K562 (cell line): ENCODE measurements around the gene MKNK2. TPM values are rescaled to one million over a fixed set of nuclear protein-coding genes. Genes with fewer than 3 reads are reported as not detected.

Source experiments
- ATAC-seq: fragments of 200-7000 bp; cut with Tn5 transposase; 3 replicates; pipeline ENCODE4 v1.9.1; 2020; ENCODE audit warnings: moderate library complexity
- BruUV-seq: library from RNA; stranded (reverse); fragments of 400-500 nt; replicated peaks from 2 replicates; lab custom pipeline; 2021; lab: Mats Ljungman, UMichigan
- CTCF ChIA-PET: fragments of 300-600 bp; formaldehyde crosslinking; extraction: SDS; loops from one replicate; lab custom pipeline; 2021; ENCODE audit warnings: low intra/inter-chr PET ratio; lab: Yijun Ruan, JAX
- POLR2A ChIA-PET: fragments of 300-600, 350-650 bp; sonication (Branson Sonifier 250); formaldehyde crosslinking; extraction: SDS; loops from one replicate; lab custom pipeline; 2021; ENCODE audit warnings: antibody characterized with exemption, inconsistent platforms; lab: Yijun Ruan, JAX
- DNase-seq, 4 experiments: peaks; one replicate each; pipeline versions ENCODE4 v3.0.0 to v3.0.0-alpha.2; 2011 to 2018; ENCODE audit warnings: low spot score in 3 of 4, mixed read lengths in 3 of 4; ENCODE audit errors: extremely low read depth in 1 of 4
- FAIRE-seq: peaks from 2 replicates; lab custom pipeline; 2011; peaks lifted over from hg19 to GRCh38; lab: Jason Lieb, UNC
- H2AFZ ChIP-seq: 2 replicates; pipeline ENCODE4 v1.6.0; 2011; ENCODE audit warnings: low read depth, low read length, control low read depth, inconsistent platforms
- H3K27ac ChIP-seq: fragments of 200-600 bp; 3 replicates; pipeline ENCODE4 v1.8.0; 2011; ENCODE audit warnings: low read depth, mild to moderate bottlenecking, control low read depth, inconsistent platforms, low read length, moderate library complexity, mixed read lengths; ENCODE audit errors: extremely low read depth
- H3K27me3 ChIP-seq, 2 experiments: fragments of 300-600 bp in 1 of 2; 2 replicates in 1 of 2; 3 replicates in 1 of 2; pipeline versions ENCODE4 v1.6.0 to v1.8.0; 2011; ENCODE audit warnings: inconsistent platforms in 2 of 2, low read length in 2 of 2, mild to moderate bottlenecking in 1 of 2, mixed read lengths in 1 of 2, moderate library complexity in 1 of 2; ENCODE audit not compliant: control insufficient read depth in 2 of 2, insufficient read depth in 2 of 2
- H3K36me3 ChIP-seq: fragments of 300-600 bp; 3 replicates; pipeline ENCODE4 v1.8.0; 2011; ENCODE audit warnings: mild to moderate bottlenecking, low read length, inconsistent platforms; ENCODE audit not compliant: control insufficient read depth, insufficient read depth
- H3K4me1 ChIP-seq, 2 experiments: fragments of 200-600 bp in 1 of 2; replicated peaks in 1 of 2; 2 replicates in 1 of 2; 3 replicates in 1 of 2; pipeline versions ENCODE4 v1.5.1 to v1.8.0; 2011; ENCODE audit warnings: inconsistent platforms in 2 of 2, low read length in 2 of 2, mild to moderate bottlenecking in 1 of 2, mixed read lengths in 1 of 2, moderate library complexity in 1 of 2; ENCODE audit not compliant: control insufficient read depth in 2 of 2, insufficient read depth in 2 of 2
- H3K4me2 ChIP-seq: 2 replicates; pipeline ENCODE4 v1.6.1; 2011; ENCODE audit warnings: low read length, control low read depth, inconsistent platforms, mixed read lengths; ENCODE audit not compliant: insufficient read depth
- H3K4me3 ChIP-seq: fragments of 200-600 bp; sonication (generic), shearing (Covaris generic); 2 replicates; pipeline ENCODE4 v1.5.1; 2016; ENCODE audit warnings: control low read depth, inconsistent platforms
- H3K79me2 ChIP-seq: fragments of 200-600 bp; 3 replicates; pipeline ENCODE4 v1.8.0; 2011; ENCODE audit warnings: low read length, inconsistent platforms; ENCODE audit not compliant: control insufficient read depth, insufficient read depth
- H3K9ac ChIP-seq, 2 experiments: 2 replicates each; pipeline versions ENCODE4 v1.6.0 to v1.6.1; 2011; ENCODE audit warnings: low read depth in 2 of 2, low read length in 2 of 2, control low read depth in 1 of 2, inconsistent platforms in 1 of 2, mild to moderate bottlenecking in 1 of 2, mixed read lengths in 1 of 2; ENCODE audit not compliant: insufficient read depth in 1 of 2
- H3K9me1 ChIP-seq: one replicate; pipeline ENCODE4 v1.6.0; 2011; ENCODE audit warnings: inconsistent platforms, mild to moderate bottlenecking, low read length, moderate library complexity; ENCODE audit not compliant: control insufficient read depth, insufficient read depth
- H3K9me3 ChIP-seq: replicated peaks from 2 replicates; pipeline ENCODE4 v1.5.1; 2011; ENCODE audit warnings: low read depth, low read length, inconsistent platforms; ENCODE audit not compliant: control insufficient read depth, insufficient read depth
- H4K20me1 ChIP-seq: replicated peaks from 2 replicates; pipeline ENCODE4 v1.6.1; 2011; ENCODE audit warnings: low read length, inconsistent platforms, mixed read lengths; ENCODE audit not compliant: control insufficient read depth, insufficient read depth
- BCOR ChIP-seq: fragments of 450-650 bp; IDR thresholded peaks from 2 replicates; pipeline ENCODE4 v1.6.1; 2016
- BDP1 ChIP-seq: IDR thresholded peaks from 3 replicates; pipeline ENCODE4 v1.6.1; 2011; ENCODE audit not compliant: insufficient read length, insufficient read depth
- CBFA2T3 ChIP-seq: fragments of 450-650 bp; IDR thresholded peaks from 2 replicates; pipeline ENCODE4 v1.6.1; 2017
- CBX2 ChIP-seq: fragments of 200-600 bp; sonication (generic); IDR thresholded peaks from one replicate; pipeline ENCODE4 v1.6.1; 2012; ENCODE audit warnings: mild to moderate bottlenecking, low read length, inconsistent platforms; ENCODE audit not compliant: insufficient read depth, poor library complexity, severe bottlenecking
- GTF2B ChIP-seq: IDR thresholded peaks from 2 replicates; pipeline ENCODE4 v1.6.1; 2011; ENCODE audit not compliant: insufficient read length; ENCODE audit errors: extremely low read depth
- GTF2F1 ChIP-seq: IDR thresholded peaks from 2 replicates; pipeline ENCODE4 v1.6.1; 2011; ENCODE audit warnings: low read depth, low read length, improper control_type of control experiment
- KAT7 ChIP-seq: sonication (generic); formaldehyde crosslinking; IDR thresholded peaks from 2 replicates; pipeline ENCODE4 v1.8.0; 2022; ENCODE audit warnings: missing genetic modification reagents, mild to moderate bottlenecking, borderline replicate concordance
- KDM5B ChIP-seq: fragments of 200-600 bp; sonication (generic); IDR thresholded peaks from 2 replicates; pipeline ENCODE4 v1.6.1; 2012; ENCODE audit warnings: low read depth, mild to moderate bottlenecking, moderate library complexity, low read length, control low read depth, inconsistent platforms; ENCODE audit not compliant: insufficient replicate concordance
- KLF6 ChIP-seq: fragments of 250-450 bp; sonication (Bioruptor Pico); IDR thresholded peaks from 2 replicates; pipeline ENCODE4 v1.4.0; 2020; ENCODE audit warnings: mild to moderate bottlenecking, moderate library complexity, borderline replicate concordance
- MXD1 ChIP-seq: fragments of 250-450 bp; sonication (Bioruptor Pico); IDR thresholded peaks from 2 replicates; pipeline ENCODE4 v1.8.0; 2021; ENCODE audit warnings: borderline replicate concordance, mild to moderate bottlenecking, moderate library complexity; ENCODE audit not compliant: poor library complexity, severe bottlenecking
- MYNN ChIP-seq, 2 experiments: sonication (generic); formaldehyde crosslinking in 1 of 2; IDR thresholded peaks; 2 replicates each; pipeline versions ENCODE4 v1.5.0 to v1.6.1; 2016 to 2020; ENCODE audit warnings: antibody characterized with exemption in 1 of 2, missing genetic modification reagents in 1 of 2
- NCOA1 ChIP-seq: fragments of 450-650 bp; IDR thresholded peaks from 2 replicates; pipeline ENCODE4 v1.6.1; 2016; ENCODE audit warnings: low read depth
- NR3C1 ChIP-seq: sonication (generic); formaldehyde crosslinking; IDR thresholded peaks from 2 replicates; pipeline ENCODE4 v1.8.1; 2022; ENCODE audit warnings: missing genetic modification reagents
- POLR2G ChIP-seq: fragments of 200-400 bp; formaldehyde crosslinking; IDR thresholded peaks from 2 replicates; pipeline ENCODE4 v1.6.1; 2017; ENCODE audit warnings: low read depth, mild to moderate bottlenecking, antibody characterized with exemption, low read length, moderate library complexity
- PTTG1 ChIP-seq: fragments of 450-650 bp; IDR thresholded peaks from 2 replicates; pipeline ENCODE4 v1.6.1; 2016; ENCODE audit warnings: low read depth, mild to moderate bottlenecking, missing genetic modification characterization, missing compliant biosample characterization
- RUNX1 ChIP-seq: sonication (generic); IDR thresholded peaks from 2 replicates; pipeline ENCODE4 v1.6.1; 2016; ENCODE audit warnings: antibody characterized with exemption, low read depth
- SRSF7 ChIP-seq: fragments of 200-400 bp; formaldehyde crosslinking; optimal IDR thresholded peaks from 2 replicates; pipeline ENCODE3; 2017; ENCODE audit warnings: mild to moderate bottlenecking, low read depth, low read length
- STAT5A ChIP-seq: IDR thresholded peaks from 2 replicates; pipeline ENCODE4 v1.6.1; 2012; ENCODE audit warnings: low read length, inconsistent platforms, borderline replicate concordance
- TBL1XR1 ChIP-seq, 2 experiments: IDR thresholded peaks; 2 replicates each; pipeline ENCODE4 v1.6.1; 2012; ENCODE audit warnings: improper control_type of control experiment in 2 of 2, low read length in 2 of 2, mild to moderate bottlenecking in 1 of 2
- WGBS: fragments of 100-300 bp; shearing (Covaris generic); methylation state at CpG from one replicate; pipeline ENCODE4 v1.1.6; 2016; ENCODE audit warnings: low coverage, mixed read lengths; ENCODE audit not compliant: insufficient coverage; ENCODE audit errors: missing lambda C conversion rate; 5-methylcytosine and 5-hydroxymethylcytosine counted together
- in situ Hi-C: fragments of 300-500 bp; cut with MboI; formaldehyde crosslinking; loops from 4 replicates; pipeline ENCODE4 v1.15.0; 2018; ENCODE audit warnings: inconsistent platforms, mixed read lengths
- intact Hi-C: fragments of 100-400 bp; cut with micrococcal nuclease; formaldehyde crosslinking; loops from 2 replicates; pipeline ENCODE4 v1.14.2; 2022
- polyA plus RNA-seq, 8 experiments: library from polyadenylated mRNA; depleted of rRNA in 4 of 8; stranded (reverse) in 5 of 8; unstranded in 3 of 8; fragments of >200 nt; fragmentation: Nextera tagmentation in 2 of 8; fragmentation: Illumina TruSeq in 1 of 8; extraction: Ambion mirVana in 2 of 8; extraction: Trizol in 1 of 8; gene quantifications; 2 replicates each; pipeline versions ENCODE4 v1.2.1 to v1.2.3, GENCODE V29; 2011 to 2014; ENCODE audit warnings: inconsistent platforms in 1 of 8, missing spikeins in 1 of 8
- total RNA-seq, 7 experiments: library from RNA; depleted of rRNA in 6 of 7; stranded (reverse); fragments of >200 nt in 6 of 7; fragmentation: Illumina TruSeq in 2 of 7; extraction: Trizol in 2 of 7; gene quantifications; 2 replicates each; pipeline versions ENCODE4 v1.2.1 to v1.2.3, GENCODE V29; 2011 to 2021; ENCODE audit warnings: low replicate concordance in 1 of 7

Gene MKNK2
- total and polyA plus RNA-seq, 9 of the 15 experiments (the other 6 are each of a cell fraction or from before 2014, with no cell fraction given): 5.1 to 191 (median 51.9) TPM

- no peak for TF ChIP-seq GTF2B
Observed at GRCh38 chr19:2041683-2042484, 9.2 kb downstream of the MKNK2 start (continued).

GRCh38 chr19:2041433-2041682 lies 9.7 kb downstream of the MKNK2 start:
- peak overlapping the region; percentile 72 for H3K4me2 ChIP-seq

More at GRCh38 chr19:2041433-2041682, 9.7 kb downstream of the MKNK2 start:
- Histone ChIP-seq H3K9me1 (no peaks in the 10 kb centered on the region), H4K20me1 (peaks cover 20% of the 10 kb centered on the region; the same call in 1 of the 2 replicates), H3K79me2 (peaks cover 11% of the 10 kb centered on the region), H3K4me1 (peaks cover 18 to 80% of the 10 kb centered on the region in 2 experiments), H3K9ac (peak overlapping the region; percentile 72 to 89; a peak in 3 of 4 replicates), H2AFZ (no peak overlapping the region), H3K9me3 (no peaks in the 10 kb centered on the region), H3K36me3 (peaks cover 83% of the 10 kb centered on the region; the same call in 2 of the 3 replicates), H3K27me3 (no peaks in the 10 kb centered on the region), H3K27ac (peak overlapping the region; percentile 87), H3K4me3 (no peak overlapping the region)
- DNase-seq (no peak), FAIRE-seq (no peak), ATAC-seq (no peak)
- POLR2A ChIA-PET: interaction anchor here (0.6 to 1.1 kb wide), 4 partner anchors 14 to 111 kb away, joined by 3 to 4 read pairs (median 3); no protein-coding TSS in a partner anchor
- CTCF ChIA-PET: no interaction called here
- no TSS peak for BruUV-seq
- intact Hi-C loops (no loop called here), in situ Hi-C loops (no loop called here)
- TF ChIP-seq MYNN (IDR thresholded peaks at IDR 0.05): 0 out of 2 replicates have a peak, but pooled peaks have one; percentile 4
- no peak for TF ChIP-seq MYNN (CRISPR knock-in tag; IDR thresholded peaks at IDR 0.05)
- no peak for TF ChIP-seq KLF6 (CRISPR knock-in tag)
- no peak for TF ChIP-seq BCOR
- no peak for TF ChIP-seq CBFA2T3
- TF ChIP-seq POLR2G: peak; percentile 35
- TF ChIP-seq BDP1: no peak
- TF ChIP-seq PTTG1 (tag): no peak
- TF ChIP-seq RUNX1: no peak
- no peak for TF ChIP-seq STAT5A
- no peak for TF ChIP-seq MXD1 (CRISPR knock-in tag)
- no peak for TF ChIP-seq KDM5B
- no peak for TF ChIP-seq CBX2
- TF ChIP-seq SRSF7: no peak
- no peak for TF ChIP-seq TBL1XR1 (IDR thresholded peaks at IDR 0.05; ENCODE audit: low read length in 2 of 2)
- TF ChIP-seq GTF2F1: no peak
- TF ChIP-seq NCOA1: no peak
- TF ChIP-seq KAT7 (CRISPR knock-in tag): no peak
- 0 out of 2 replicates have a peak, but pooled peaks have one; percentile 2 for TF ChIP-seq NR3C1
- 87% methylated on average over 5 of the region's 6 CpGs for WGBS
